Posterior vena cava (tissue), 2 donors: ENCODE measurements around the gene ADGRV1. TPM values are rescaled to one million over a fixed set of nuclear protein-coding genes. Genes with fewer than 3 reads are reported as not detected.

Source experiments
- DNase-seq: peaks from one replicate; pipeline ENCODE4 v3.0.0-alpha.2; 2020; ENCODE audit warnings: low spot score
- intact Hi-C, 2 donors: fragments of 100-400 bp; cut with DNase I; formaldehyde crosslinking; loops; one replicate each; pipeline versions ENCODE4 v1.14.1 to v1.14.2; 2022 to 2023
- total RNA-seq, 2 donors: library from RNA; stranded (reverse); fragmentation: NEBNext Ultra II Directional; extraction: Animal tissue kit (Norgen Biotek cat#: 25700); gene quantifications; one replicate each; pipeline ENCODE4 v1.2.1, GENCODE V29; 2021
- donor health status: DM: yes; HTN: yes; CAD: no.
- donor health status: DM: yes; HTN: yes; CAD: no.

Gene ADGRV1
- total RNA-seq, 2 donors from 2014 or later: 0.19 TPM; not detected in 1

DNA sequence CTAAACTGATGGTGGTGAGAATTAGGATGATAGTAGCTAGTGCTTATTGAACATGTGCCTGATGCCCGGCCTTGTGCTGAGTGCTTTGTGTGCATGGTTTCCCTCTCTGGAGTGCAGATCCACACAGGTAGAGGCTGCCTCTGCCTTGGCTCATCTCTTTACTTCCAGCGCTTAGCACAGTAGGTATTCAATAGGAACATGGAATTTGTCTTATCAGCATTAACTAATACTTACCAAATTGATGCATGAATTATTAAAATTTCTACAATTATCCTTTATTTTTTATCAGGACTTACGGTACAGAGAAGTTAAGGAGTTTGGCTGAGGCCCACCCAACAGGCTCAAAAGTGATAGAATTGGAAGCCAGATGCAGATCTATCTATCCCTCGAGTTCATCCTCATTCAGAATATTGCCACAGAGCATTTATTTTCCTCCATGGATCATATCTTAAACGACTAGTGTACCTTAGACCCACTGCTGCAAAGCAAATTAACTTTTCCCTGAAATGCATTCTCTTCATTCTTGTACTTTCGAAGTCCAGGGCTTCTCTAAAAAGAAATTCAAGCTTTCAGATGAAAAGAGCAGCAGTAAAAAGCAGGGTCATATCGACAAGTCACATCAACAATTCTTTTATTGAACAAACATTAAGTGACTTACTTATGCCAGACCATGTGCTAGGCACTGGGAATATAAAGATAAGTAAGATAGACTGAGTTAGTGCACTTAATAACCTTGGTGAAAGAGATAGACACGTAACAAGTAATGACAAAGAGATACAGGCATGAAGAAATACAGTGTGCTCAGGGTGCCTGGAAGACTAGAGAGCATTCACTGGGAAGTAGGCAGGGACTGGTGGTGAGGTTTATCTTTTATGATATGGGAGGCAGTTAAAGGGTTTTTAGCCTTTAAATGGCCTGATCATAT, 534.5 kb downstream of the ADGRV1 start:
- intact Hi-C loops: no loop called here
- no peak for DNase-seq

DNA sequence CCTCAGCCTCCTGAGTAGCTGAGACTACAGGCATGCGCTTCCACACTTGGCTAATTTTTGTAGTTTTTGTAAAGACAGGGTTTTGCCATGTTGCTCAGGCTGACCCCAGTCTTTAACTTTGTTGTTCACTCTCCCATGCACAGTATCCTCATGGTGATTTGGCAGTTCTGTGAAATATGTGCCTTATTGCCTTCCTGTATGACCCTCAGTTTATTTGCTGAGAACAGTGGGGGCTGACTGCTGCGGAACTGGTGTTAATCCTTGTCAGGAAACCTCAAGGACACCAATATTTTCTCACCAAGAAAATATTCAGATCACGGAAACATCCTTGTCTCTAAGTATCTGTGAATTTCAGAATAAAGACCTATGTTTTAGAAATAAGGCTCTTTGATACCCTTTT, 536.7 kb downstream of the ADGRV1 start:
- intact Hi-C loops: no loop called here
- DNase-seq: no peak

DNA sequence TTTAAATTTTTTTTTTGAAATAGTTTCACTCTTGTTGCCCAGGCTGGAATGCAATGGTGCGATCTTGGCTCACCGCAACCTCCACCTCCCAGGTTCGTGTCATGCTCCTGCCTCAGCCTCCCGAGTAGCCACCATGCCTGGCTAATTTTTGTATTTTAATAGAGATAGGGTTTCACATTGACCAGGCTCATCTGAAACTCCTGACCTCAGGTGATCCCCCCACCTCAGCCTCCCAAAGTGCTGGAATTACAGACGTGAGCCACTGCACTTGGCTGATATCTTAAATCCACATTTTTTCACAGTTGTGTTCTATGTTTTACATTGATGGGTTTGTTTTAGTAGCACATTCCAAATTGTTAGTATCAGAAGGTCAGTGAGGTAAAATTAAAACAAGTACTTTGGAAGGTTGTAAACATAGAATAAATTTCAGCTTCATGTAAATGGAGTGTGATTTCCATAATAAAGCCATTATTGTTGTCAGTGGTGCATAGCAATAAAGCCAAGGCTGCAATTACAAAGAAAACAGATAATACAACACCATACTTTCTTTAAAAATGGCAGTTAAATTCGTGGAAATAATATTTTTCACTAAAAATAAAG, 537.3 kb downstream of the ADGRV1 start:
- intact Hi-C loops: no loop called here

DNA sequence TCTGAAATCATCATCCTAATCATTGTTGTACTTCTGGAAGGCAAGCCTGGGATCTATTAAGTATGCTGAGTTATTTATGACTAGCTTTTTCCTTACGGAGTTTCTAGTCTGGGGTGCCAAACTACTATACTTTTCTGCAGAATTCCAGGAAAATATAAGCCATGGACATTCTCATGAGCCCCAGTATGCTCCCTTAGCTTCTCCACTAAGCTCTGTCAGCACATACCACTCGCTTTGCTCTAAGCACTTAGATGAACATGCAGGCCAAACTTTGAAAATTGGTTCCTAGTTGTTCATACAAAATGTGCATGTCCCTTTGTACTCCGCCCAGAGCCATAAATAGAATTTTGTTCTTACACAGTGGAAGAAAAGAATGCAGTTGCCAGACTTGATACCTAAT, 539.9 kb downstream of the ADGRV1 start:
- intact Hi-C loops: no loop called here
- DNase-seq: no peak

More for the DNA sequence above, 537.3 kb downstream of the ADGRV1 start:
- DNase-seq: no peak

DNA sequence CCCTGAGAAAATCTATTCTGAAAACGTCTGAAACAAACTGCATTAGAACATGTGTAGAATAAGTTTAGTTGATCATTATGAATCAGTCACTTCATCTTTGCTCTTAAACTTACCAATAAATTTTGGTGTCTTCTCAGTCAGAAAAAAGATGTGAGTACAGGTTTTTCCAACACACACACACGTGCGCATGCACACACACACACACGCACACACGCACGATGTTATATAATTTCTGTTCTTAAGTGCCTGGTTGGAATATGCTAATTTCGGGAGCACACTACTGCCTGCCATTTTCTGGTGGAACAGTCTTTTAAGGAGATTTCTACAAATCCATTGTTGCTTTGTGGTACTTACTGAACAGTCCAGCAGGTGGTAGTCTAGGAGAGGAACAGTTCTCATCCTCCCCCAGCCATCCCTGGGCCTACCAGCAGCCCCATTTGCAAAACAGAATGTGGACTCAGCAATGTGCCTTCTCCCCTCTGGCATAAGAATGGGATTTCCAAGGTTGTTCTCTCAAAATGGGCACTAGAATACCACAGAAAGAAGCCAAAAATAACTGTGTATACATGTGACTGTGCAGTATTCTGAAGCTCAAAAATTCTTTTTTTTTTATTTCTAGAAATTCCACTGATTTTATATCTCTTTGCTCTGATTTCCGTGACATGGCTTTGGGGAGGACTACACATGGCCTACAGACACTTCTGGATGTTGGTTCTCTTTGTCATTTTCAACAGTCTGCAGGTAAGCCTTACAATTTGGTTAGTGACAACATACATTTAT, 543.2 kb downstream of the ADGRV1 start:
- intact Hi-C loops: loop anchor here (5.0 to 10.0 kb wide), 2 partner anchors 281 to 283 kb away; partner anchors contain the start of gene ARRDC3 (in 2 of the 2)
- DNase-seq: peak; percentile 85

DNA sequence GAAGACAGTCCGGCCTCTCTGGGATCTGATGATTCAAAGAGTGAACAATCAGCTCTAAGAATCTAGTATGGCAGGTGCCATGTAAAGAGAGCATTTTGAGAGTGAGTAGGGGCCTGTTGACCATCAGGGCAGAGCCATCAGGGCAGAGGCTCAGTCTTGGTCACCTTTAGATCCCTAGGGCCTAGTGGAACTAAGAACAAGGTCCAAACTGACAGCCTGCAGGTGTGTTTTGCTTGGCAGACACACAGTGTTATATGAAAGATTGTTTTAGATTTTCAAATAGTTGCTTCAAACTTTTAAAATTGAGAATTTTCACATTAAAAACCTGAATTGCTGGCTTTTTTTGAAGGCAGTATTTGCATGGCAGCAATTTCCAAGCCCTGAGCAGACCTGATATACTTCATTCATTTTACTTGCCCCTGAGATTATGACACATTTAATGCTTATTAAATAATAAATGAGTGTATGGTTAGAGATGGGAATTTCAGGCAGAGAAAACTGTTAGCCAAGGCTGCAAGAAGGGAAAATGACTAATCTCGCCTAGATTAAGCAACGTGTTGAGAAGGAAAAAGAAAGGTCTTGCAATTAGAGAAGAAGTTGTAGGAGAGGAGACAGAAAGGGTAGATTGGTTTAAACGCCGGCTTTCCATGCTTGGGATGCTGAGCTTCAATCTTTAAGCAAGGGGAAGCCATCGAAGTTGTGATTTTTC, 544.9 kb downstream of the ADGRV1 start:
- intact Hi-C loops: loop anchor here (5.0 to 10.0 kb wide), 2 partner anchors 279 to 281 kb away; partner anchors contain the start of gene ARRDC3 (in 2 of the 2)
- no peak for DNase-seq

DNA sequence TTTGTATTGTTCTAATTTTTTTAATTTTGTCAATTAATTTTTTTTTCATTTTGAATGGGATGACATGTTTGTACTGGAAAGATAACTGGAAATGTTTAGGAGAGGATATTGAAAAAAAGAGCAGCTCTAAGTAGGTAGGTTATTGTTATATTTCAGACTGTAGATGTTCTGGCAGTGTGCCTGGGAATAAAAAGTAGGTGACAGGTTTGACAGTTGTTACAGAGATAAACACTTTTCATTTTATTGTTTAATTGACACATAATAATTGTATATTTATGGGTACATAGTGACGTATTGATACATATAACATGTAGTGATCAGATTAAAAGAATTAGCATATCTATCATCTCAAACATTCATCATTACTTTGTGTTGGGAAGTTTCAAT, 545.5 kb downstream of the ADGRV1 start:
- intact Hi-C loops: loop anchor here (5.0 to 10.0 kb wide), 2 partner anchors 278 to 281 kb away; partner anchors contain the start of gene ARRDC3 (in 2 of the 2)
- no peak for DNase-seq

DNA sequence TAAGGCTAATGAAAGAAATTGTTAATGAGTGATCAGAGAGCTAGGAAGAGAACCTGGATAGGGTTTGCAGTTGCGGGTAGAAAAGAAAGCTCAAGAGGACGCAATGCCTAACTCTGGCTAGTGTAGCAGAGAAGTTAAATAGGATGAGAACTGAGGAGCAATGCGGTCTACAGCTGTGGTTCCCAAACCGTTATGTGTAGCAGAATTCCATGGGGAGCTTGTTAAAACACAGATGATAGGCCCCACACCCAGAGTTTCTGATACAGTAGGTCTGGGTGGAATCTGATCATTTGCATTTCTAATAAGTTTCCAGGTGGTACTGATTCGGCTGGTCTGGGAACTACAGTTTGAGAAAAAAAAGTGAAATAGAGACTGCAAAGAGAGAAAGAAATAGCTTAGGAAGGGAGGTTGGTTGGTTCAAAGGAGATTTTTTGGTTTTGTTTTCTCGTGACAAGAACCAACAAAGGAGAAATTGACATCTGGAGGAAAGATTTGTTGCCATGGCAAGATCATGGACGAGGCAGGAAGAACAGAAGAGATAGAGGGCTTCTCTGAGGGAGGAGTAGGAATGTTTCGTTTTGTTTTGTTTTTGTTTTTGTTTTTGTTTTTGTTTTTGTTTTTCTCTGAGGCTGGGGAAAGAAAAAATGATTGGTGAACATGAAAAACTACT, 548.4 kb downstream of the ADGRV1 start:
- intact Hi-C loops: loop anchor here in 1 of 2 donors (10.0 kb wide), 1 partner anchor 278 kb away; the partner anchor contains the start of gene ARRDC3
- DNase-seq: no peak

DNA sequence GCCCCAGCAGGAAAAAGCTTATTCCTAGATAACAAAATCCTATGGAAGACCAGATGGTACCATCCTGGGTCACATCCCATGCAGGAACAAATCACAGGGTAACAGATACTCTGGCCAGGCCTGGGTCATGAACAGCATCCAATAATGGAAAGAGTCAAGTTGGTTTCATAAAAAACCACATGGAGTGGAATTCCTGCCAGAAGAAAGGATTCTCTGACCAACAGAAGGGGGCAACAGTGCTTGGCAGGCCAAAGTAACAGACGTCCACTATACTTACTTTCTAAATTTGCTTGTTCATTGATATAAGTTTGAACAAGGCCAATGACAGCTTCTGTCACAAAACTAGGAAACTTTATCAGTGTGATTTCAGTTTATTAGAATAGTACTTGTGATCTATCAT, 551.0 kb downstream of the ADGRV1 start:
- DNase-seq: no peak
- intact Hi-C loops: loop anchor here in 1 of 2 donors (10.0 kb wide), 1 partner anchor 275 kb away; the partner anchor contains the start of gene ARRDC3

DNA sequence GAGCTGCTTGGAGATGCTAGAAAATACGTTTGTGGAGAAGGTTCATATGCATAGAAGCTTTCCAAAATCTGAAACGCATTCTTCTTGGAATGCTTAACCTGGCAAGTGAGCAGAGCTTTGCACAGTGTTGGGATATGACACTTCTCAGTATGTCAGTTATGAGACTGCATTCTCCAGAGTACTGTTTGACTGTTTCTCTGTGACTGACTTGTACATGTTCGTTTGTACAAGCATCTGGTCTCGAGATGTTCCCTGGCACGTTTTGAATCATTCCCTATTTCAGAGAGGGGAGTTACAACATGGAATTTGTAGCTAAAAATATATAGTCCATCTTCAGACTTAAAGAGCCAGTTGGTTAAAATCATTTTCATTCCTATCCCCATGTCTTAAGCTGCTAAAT, 552.1 kb downstream of the ADGRV1 start:
- DNase-seq: no peak
- intact Hi-C loops: no loop called here

DNA sequence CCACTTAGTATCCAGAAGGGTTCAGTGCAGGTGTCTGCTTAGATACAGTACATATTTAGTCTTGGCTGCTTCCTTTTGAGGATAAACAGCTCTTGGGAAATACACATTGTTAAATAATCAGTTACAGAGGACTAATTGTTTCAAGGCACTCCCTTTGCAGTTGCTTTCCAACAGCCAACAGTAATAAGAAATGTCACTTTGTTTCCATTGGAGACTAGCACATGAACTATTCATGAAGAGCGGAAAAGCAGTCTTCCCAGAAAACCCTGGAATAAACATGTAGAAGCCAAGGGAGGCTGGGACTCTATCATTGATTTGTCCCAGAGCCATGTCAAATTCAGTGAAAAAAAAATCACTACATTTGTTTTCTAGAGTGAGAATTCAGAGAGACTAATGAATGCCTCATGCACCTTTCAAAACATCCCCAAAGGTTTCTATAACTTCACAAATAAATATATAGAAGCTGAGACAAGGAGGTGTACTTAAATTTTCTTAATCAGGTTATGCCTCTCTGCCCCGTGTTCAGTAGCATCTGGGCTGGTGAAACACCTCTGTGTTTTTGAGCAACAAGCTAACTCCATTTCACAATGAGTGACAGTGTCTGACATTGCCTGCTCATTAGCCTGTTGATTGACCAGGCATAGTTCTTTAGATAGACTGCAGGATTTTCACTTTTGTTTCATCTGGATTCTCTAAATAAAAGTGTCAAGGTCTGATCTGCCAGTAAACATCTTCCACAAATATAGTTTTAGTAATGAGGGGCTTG, 553.1 kb downstream of the ADGRV1 start:
- intact Hi-C loops: no loop called here
- DNase-seq: no peak

DNA sequence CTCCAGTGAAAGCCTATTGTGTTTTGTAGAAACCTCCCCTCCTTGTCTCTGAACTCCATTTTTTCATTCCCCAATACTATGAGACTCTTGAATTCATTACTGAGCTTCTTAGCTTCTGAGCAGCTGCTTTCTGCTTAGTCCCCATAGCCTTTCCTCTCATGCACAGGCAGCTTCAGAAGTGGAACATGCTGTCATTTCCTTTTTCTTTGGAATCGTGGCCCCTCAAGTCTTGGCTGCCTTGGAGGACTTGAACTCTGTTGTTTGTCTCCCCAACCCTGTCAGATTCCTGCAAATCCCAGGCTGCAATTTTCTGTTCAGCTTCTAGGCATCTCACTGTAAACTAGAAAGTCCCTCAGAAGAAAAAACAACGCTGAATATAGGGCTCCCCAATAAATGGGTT, 556.1 kb downstream of the ADGRV1 start:
- intact Hi-C loops: no loop called here
- DNase-seq: no peak

DNA sequence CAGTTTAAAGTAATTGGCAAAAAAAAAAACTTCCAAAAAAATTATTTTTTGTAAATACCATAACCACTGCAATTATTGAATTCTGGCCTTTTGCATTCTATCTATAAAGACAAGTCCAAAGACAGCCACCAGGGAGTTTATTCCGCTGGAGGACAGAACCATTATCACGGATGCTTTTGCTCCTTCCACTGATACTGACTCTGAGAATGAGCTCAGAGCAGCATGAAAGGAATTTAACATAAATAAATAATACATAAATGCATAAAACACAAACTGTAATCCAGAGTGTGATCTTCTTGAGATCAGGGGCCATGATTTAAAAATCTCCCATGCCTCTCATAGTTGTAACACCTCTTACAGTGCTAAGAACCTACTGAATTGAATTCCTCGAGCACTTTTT, 559.8 kb downstream of the ADGRV1 start:
- intact Hi-C loops: no loop called here
- no peak for DNase-seq

DNA sequence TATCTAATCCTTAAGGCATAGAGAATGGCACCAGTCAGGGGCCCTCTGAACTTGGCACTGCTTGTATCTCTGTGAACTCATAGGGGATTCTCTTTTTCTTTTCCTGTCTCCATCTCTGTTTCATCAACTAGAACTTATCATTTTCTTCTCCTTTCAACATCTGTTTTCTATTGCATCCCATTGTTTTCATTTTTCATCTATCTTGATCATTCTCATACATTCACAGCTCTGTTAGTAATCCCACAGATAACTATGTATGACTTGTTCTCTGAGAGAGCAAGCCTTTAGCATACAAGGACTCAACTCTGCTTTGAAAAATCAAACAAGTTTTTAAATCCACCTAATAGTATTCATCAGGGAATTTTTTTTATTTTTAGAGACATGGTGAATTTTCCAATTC, 560.2 kb downstream of the ADGRV1 start:
- no peak for DNase-seq
- intact Hi-C loops: no loop called here

DNA sequence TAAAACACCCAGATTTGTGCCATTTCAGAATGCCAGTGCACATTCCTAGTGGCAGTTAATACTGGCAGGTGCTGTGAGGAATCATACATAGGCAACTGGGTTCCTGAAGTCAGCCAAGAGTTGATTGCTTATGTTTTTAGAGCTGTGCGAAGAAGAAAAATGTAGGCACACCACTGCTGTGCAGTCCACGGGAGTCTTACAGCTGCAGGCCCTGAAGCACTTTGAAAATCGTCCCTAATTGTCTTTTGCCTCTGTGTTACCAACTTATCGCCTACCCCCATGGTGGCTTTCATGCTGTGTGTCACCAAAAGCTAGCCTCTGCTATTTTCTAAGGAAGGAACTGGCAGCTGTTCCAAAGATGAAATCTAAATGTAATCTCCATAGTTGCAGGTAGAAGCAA, 560.6 kb downstream of the ADGRV1 start:
- intact Hi-C loops: no loop called here
- DNase-seq: no peak

DNA sequence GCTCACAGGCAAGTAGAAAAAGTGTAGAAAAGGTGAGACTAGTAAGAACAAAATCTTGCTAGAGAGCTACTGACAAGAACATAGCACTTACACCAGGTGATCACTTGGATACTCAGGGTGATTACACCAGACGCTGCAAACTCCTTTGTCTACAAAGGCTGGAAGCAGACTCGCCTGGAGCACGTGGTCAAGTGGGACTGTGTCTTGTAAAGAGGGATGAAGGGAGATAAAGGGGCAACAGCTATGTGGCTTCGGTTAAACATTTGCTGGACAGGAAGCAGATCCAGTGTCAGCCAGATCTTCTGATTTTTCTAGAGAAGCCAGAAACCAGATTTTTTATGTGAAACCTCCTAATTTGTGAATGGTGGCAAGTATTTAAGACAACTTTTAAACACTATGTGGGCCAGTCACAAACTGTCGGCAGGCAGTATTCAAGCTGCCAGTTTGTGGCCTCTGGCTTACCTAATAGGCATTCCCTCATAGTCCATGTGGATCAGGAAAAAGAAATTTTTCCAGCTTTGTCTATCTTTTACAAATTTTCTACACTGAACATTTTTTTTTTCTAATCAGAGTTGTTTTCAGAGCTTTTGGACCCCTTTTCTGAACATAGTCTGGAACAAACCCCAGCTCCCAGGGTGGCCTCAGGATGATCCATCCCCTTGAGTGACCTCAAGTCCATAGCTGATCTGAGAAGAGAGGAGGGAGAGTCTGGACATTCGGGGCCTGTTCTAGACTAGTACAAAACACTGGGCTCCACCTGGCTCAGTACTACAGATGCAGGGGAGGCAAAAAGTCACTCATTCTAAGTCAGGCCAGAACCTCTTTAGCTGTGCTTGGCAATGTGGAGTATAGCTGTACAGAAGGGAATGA, 561.6 kb downstream of the ADGRV1 start:
- no peak for DNase-seq
- intact Hi-C loops: no loop called here
